HUES6 (cell line): Measurements from ENCODE around the gene PLA2G4C.
"Not testable (repeated sequence)": the region's sequence is repeated elsewhere in the genome, so short reads cannot be mapped to it uniquely, and the experiment has no call there.

Experiments
- H3K27ac ChIP-seq: 2 replicates; pipeline ENCODE4 v1.7.0; 2013; ENCODE audit warnings: low read depth, mild to moderate bottlenecking, low read length, inconsistent platforms
- H3K27me3 ChIP-seq: 2 replicates; pipeline ENCODE4 v1.6.1; 2013; ENCODE audit warnings: low read length; ENCODE audit not compliant: control insufficient read depth, insufficient read depth
- H3K36me3 ChIP-seq: 2 replicates; pipeline ENCODE4 v1.6.1; 2013; ENCODE audit warnings: low read length; ENCODE audit not compliant: control insufficient read depth, insufficient read depth
- H3K4me1 ChIP-seq: 2 replicates; pipeline ENCODE4 v1.6.1; 2013; ENCODE audit warnings: low read length; ENCODE audit not compliant: control insufficient read depth, insufficient read depth
- H3K4me3 ChIP-seq: 2 replicates; pipeline ENCODE4 v1.5.1; 2013; ENCODE audit warnings: low read depth, low read length
- H3K9ac ChIP-seq: one replicate; pipeline ENCODE4 v1.6.1; 2013; ENCODE audit warnings: mild to moderate bottlenecking, low read length
- H3K9me3 ChIP-seq: 2 replicates; pipeline ENCODE4 v1.6.1; 2013; ENCODE audit warnings: low read depth, low read length; ENCODE audit not compliant: control insufficient read depth, insufficient read depth

PLA2G4C gene

GRCh38 chr19:48111280-48111679 is 663 bp upstream of the PLA2G4C start:
- H3K27ac ChIP-seq, result no peak overlapping the region
- H3K9me3 ChIP-seq, result no peaks in the 10 kb centered on the region
- peaks cover 14% of the 10 kb centered on the region for H3K36me3 ChIP-seq
- no peak overlapping the region for H3K4me3 ChIP-seq
- no peaks in the 10 kb centered on the region; the same call in 1 of the 2 replicates for H3K4me1 ChIP-seq
- no peak overlapping the region for H3K9ac ChIP-seq
- peaks cover 6% of the 10 kb centered on the region; the same call in 1 of the 2 replicates for H3K27me3 ChIP-seq

GRCh38 chr19:48108997-48109782 is 1.4 kb downstream of the PLA2G4C start:
- no peak overlapping the region for H3K4me3 ChIP-seq

GRCh38 chr19:48103922-48104321 is 6.7 kb downstream of the PLA2G4C start:
- Histone ChIP-seq H3K4me1 (no peaks in the 10 kb centered on the region), H3K9me3 (no peaks in the 10 kb centered on the region), H3K9ac (no peak overlapping the region)

More at GRCh38 chr19:48108997-48109782, 1.4 kb downstream of the PLA2G4C start:
- no peak overlapping the region for H3K27ac ChIP-seq
- H3K4me1 ChIP-seq, result no peaks in the 10 kb centered on the region; the same call in 1 of the 2 replicates
- no peaks in the 10 kb centered on the region for H3K9me3 ChIP-seq
- peaks cover under 1% of the 10 kb centered on the region; the same call in 1 of the 2 replicates for H3K36me3 ChIP-seq
- peaks cover 6% of the 10 kb centered on the region; the same call in 1 of the 2 replicates for H3K27me3 ChIP-seq
- no peak overlapping the region for H3K9ac ChIP-seq

GRCh38 chr19:48102870-48103751 is 7.5 kb downstream of the PLA2G4C start:
- H3K9me3 ChIP-seq, result no peaks in the 10 kb centered on the region
- H3K27ac ChIP-seq, result no peak overlapping the region
- H3K9ac ChIP-seq, result no peak overlapping the region
- H3K4me3 ChIP-seq, result peak overlapping the region; percentile 48
- no peaks in the 10 kb centered on the region for H3K4me1 ChIP-seq
- H3K36me3 ChIP-seq, result no peaks in the 10 kb centered on the region
- peaks cover 2% of the 10 kb centered on the region; the same call in 1 of the 2 replicates for H3K27me3 ChIP-seq

More at GRCh38 chr19:48103922-48104321, 6.7 kb downstream of the PLA2G4C start:
- Histone ChIP-seq H3K4me3 (no peak overlapping the region), H3K27ac (no peak overlapping the region), H3K36me3 (no peaks in the 10 kb centered on the region), H3K27me3 (peaks cover 6% of the 10 kb centered on the region; the same call in 1 of the 2 replicates)

GRCh38 chr19:48095612-48096175 is 14.9 kb downstream of the PLA2G4C start:
- H3K9ac ChIP-seq, result no peak overlapping the region
- H3K27me3 ChIP-seq, result peaks cover 5% of the 10 kb centered on the region; the same call in 1 of the 2 replicates
- no peak overlapping the region for H3K4me3 ChIP-seq
- no peak overlapping the region for H3K27ac ChIP-seq
- no peaks in the 10 kb centered on the region for H3K4me1 ChIP-seq
- no peaks in the 10 kb centered on the region for H3K9me3 ChIP-seq
- H3K36me3 ChIP-seq, result no peaks in the 10 kb centered on the region

- H3K27ac ChIP-seq, result no peak overlapping the region
- H3K9ac ChIP-seq, result no peak overlapping the region
- H3K27me3 ChIP-seq, result peaks cover 5% of the 10 kb centered on the region; the same call in 1 of the 2 replicates
- no peaks in the 10 kb centered on the region for H3K4me1 ChIP-seq
- no peaks in the 10 kb centered on the region for H3K36me3 ChIP-seq
- peaks cover 2% of the 10 kb centered on the region; the same call in 1 of the 2 replicates for H3K9me3 ChIP-seq
- no peak overlapping the region for H3K4me3 ChIP-seq
Observed at GRCh38 chr19:48094855-48095203, 15.8 kb downstream of the PLA2G4C start.

- peaks cover 5% of the 10 kb centered on the region; the same call in 1 of the 2 replicates for H3K27me3 ChIP-seq
- H3K36me3 ChIP-seq, result no peaks in the 10 kb centered on the region
- no peak overlapping the region for H3K9ac ChIP-seq
- H3K4me1 ChIP-seq, result no peaks in the 10 kb centered on the region
- H3K27ac ChIP-seq, result no peak overlapping the region
- H3K4me3 ChIP-seq, result no peak overlapping the region
- H3K9me3 ChIP-seq, result peaks cover 4% of the 10 kb centered on the region; the same call in 1 of the 2 replicates
Observed at GRCh38 chr19:48094129-48094854, 16.3 kb downstream of the PLA2G4C start.

- H3K9ac ChIP-seq, H3K4me1 ChIP-seq, H3K27me3 ChIP-seq, H3K27ac ChIP-seq, H3K9me3 ChIP-seq, H3K36me3 ChIP-seq, H3K4me3 ChIP-seq: not testable (repeated sequence)
Observed at GRCh38 chr19:48091111-48091718, 19.4 kb downstream of the PLA2G4C start.

GRCh38 chr19:48090281-48090802 is 20.3 kb downstream of the PLA2G4C start:
- Histone ChIP-seq H3K27ac (no peak overlapping the region), H3K36me3 (no peaks in the 10 kb centered on the region), H3K27me3 (no peaks in the 10 kb centered on the region), H3K9me3 (peaks cover 9% of the 10 kb centered on the region; the same call in 1 of the 2 replicates), H3K4me3 (no peak overlapping the region), H3K9ac (no peak overlapping the region), H3K4me1 (no peaks in the 10 kb centered on the region; the same call in 1 of the 2 replicates)

- H3K27me3 ChIP-seq, H3K36me3 ChIP-seq, H3K4me3 ChIP-seq: not testable (repeated sequence)
Observed at GRCh38 chr19:48088991-48089390, 21.6 kb downstream of the PLA2G4C start.

More at GRCh38 chr19:48088991-48089390, 21.6 kb downstream of the PLA2G4C start:
- not testable (repeated sequence) for H3K4me1 ChIP-seq, H3K9ac ChIP-seq, H3K9me3 ChIP-seq, H3K27ac ChIP-seq
